ENCODE results near the gene SART3. TPM values are rescaled to one million over a fixed set of nuclear protein-coding genes. Genes with fewer than 3 reads are reported as not detected.
A peak's percentile ranks its signal among the peaks of the same experiment; 100 is the strongest.

The SART3 gene
- total RNA-seq, 1 donor from 2014 or later: 82.5 TPM

DNA sequence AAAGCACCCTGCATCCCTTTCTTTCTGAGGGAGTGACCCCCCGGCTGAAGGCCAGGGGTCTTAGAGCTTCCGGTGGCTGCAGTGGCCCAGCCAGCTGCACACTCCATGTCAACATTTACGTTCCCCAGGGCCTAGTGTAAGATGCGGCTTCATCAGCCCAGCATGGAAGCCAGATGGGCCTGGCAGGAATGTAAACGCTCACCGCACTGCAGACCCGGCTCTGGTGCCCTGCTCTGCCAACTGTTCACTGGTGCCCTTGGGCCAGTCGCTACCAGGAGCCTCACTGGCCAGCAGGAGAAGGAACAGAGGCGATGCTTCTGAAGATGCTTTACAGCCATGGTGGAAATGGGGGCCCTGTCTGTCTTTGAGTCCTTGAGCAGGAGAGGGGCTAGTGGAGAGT, 45.5 kb upstream of the SART3 start:
- DNase-seq (ENCODE audit: low spot score in 2 of 2, unreplicated experiment in 2 of 2): no peak
- Mint-ChIP-seq H3K27ac (no peak overlapping the region), H3K27me3 (ENCODE audit: low read depth) (no peaks in the 10 kb centered on the region), H3K36me3 (no peaks in the 10 kb centered on the region), H3K9me3 (no peaks in the 10 kb centered on the region), H3K4me1 (peaks cover 7% of the 10 kb centered on the region), H3K4me3 (no peak overlapping the region)
- no peak for TF ChIP-seq CTCF (IDR thresholded peaks at IDR 0.05; ENCODE audit: unreplicated experiment)

- H3K36me3 Mint-ChIP-seq: no peaks in the 10 kb centered on the region
- no peak for TF ChIP-seq CTCF (IDR thresholded peaks at IDR 0.05; ENCODE audit: unreplicated experiment)
- no peak overlapping the region for H3K27ac Mint-ChIP-seq
- no peaks in the 10 kb centered on the region for H3K27me3 Mint-ChIP-seq (ENCODE audit: low read depth)
- peaks cover 7% of the 10 kb centered on the region for H3K4me1 Mint-ChIP-seq
- no peak for DNase-seq (ENCODE audit: low spot score in 2 of 2, unreplicated experiment in 2 of 2)
- no peaks in the 10 kb centered on the region for H3K9me3 Mint-ChIP-seq
- no peak overlapping the region for H3K4me3 Mint-ChIP-seq
These were observed 44.9 kb upstream of the SART3 start for GRCh38 chr12:108605690-108606406.

GRCh38 chr12:108605000-108605689, 44.2 kb upstream of the SART3 start:
- no peak overlapping the region for H3K27ac Mint-ChIP-seq
- peaks cover 7% of the 10 kb centered on the region for H3K4me1 Mint-ChIP-seq
- no peak overlapping the region for H3K4me3 Mint-ChIP-seq
- no peaks in the 10 kb centered on the region for H3K36me3 Mint-ChIP-seq
- no peaks in the 10 kb centered on the region for H3K27me3 Mint-ChIP-seq (ENCODE audit: low read depth)
- H3K9me3 Mint-ChIP-seq: no peaks in the 10 kb centered on the region
- no peak for TF ChIP-seq CTCF (IDR thresholded peaks at IDR 0.05; ENCODE audit: unreplicated experiment)
- no peak for DNase-seq (ENCODE audit: low spot score in 2 of 2, unreplicated experiment in 2 of 2)

GRCh38 chr12:108604208-108604941, 43.4 kb upstream of the SART3 start:
- H3K27ac Mint-ChIP-seq: peak overlapping the region; percentile 32
- no peaks in the 10 kb centered on the region for H3K36me3 Mint-ChIP-seq
- DNase-seq (ENCODE audit: low spot score in 2 of 2, unreplicated experiment in 2 of 2): no peak
- H3K9me3 Mint-ChIP-seq: no peaks in the 10 kb centered on the region
- peaks cover 7% of the 10 kb centered on the region for H3K4me1 Mint-ChIP-seq
- TF ChIP-seq CTCF (IDR thresholded peaks at IDR 0.05; ENCODE audit: unreplicated experiment): no peak
- no peak overlapping the region for H3K4me3 Mint-ChIP-seq
- no peaks in the 10 kb centered on the region for H3K27me3 Mint-ChIP-seq (ENCODE audit: low read depth)

DNA sequence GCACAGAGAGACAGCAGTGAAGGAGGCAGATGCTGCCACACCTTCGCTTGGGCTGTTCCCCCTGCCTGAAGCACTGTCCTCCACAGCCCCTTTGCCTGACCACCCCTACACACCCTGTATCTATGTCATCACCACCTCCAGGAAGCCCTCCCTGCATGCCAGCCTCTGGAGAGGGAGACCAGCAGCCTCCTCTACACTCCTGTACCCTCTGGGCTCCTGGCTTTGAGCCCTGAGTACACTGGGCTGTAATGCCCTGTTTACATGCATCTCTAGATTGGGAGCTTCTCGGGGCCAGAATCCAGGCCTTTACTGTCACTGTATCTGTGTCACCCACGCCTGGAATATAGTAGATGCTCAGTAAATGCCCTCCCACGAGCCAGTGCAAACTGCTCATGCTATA, 42.8 kb upstream of the SART3 start:
- H3K4me3 Mint-ChIP-seq: no peak overlapping the region
- peak overlapping the region; percentile 32 for H3K27ac Mint-ChIP-seq
- TF ChIP-seq CTCF (IDR thresholded peaks at IDR 0.05; ENCODE audit: unreplicated experiment): no peak
- no peaks in the 10 kb centered on the region for H3K9me3 Mint-ChIP-seq
- H3K4me1 Mint-ChIP-seq: peaks cover 7% of the 10 kb centered on the region
- H3K27me3 Mint-ChIP-seq (ENCODE audit: low read depth): no peaks in the 10 kb centered on the region
- no peak for DNase-seq (ENCODE audit: low spot score in 2 of 2, unreplicated experiment in 2 of 2)
- H3K36me3 Mint-ChIP-seq: no peaks in the 10 kb centered on the region
